IMR-90 (cell line): Measurements from ENCODE around the gene DOK6. TPM values are rescaled to one million over a fixed set of nuclear protein-coding genes. Genes with fewer than 3 reads are reported as not detected.

Experiments used
- ATAC-seq: fragments of 200-7000 bp; cut with Tn5 transposase; 2 replicates; pipeline ENCODE4 v1.9.1; 2020; ENCODE audit warnings: low read depth, mild to moderate bottlenecking, moderate library complexity
- BruUV-seq: library from RNA; stranded (reverse); fragments of 400-500 nt; replicated peaks from 2 replicates; lab custom pipeline; 2021; lab: Mats Ljungman, UMichigan
- CTCF ChIA-PET: fragments of 300-600 bp; formaldehyde crosslinking; extraction: SDS; loops from one replicate; lab custom pipeline; 2021; ENCODE audit warnings: antibody characterized with exemption; lab: Yijun Ruan, JAX
- POLR2A ChIA-PET: fragments of 300-600 bp; sonication (Branson Sonifier 250); formaldehyde crosslinking; loops from one replicate; lab custom pipeline; 2022; ENCODE audit warnings: antibody characterized with exemption; ENCODE audit not compliant: unreplicated experiment; lab: Charles Lee
- DNase-seq: peaks from one replicate; pipeline ENCODE4 v3.0.0; 2013
- H2AFZ ChIP-seq: replicated peaks from 2 replicates; pipeline ENCODE3; 2013; ENCODE audit warnings: low read length, mild to moderate bottlenecking; ENCODE audit not compliant: poor library complexity
- H2AK5ac ChIP-seq: 2 replicates; pipeline ENCODE4 v1.6.1; 2013; ENCODE audit warnings: low read depth, low read length, inconsistent platforms
- H2AK9ac ChIP-seq: replicated peaks from 2 replicates; pipeline ENCODE3; 2013; ENCODE audit warnings: mild to moderate bottlenecking, low read depth, low read length, moderate library complexity; ENCODE audit not compliant: poor library complexity
- H2BK120ac ChIP-seq: 2 replicates; pipeline ENCODE4 v1.6.1; 2013; ENCODE audit warnings: low read depth, low read length, inconsistent platforms
- H2BK15ac ChIP-seq: 3 replicates; pipeline ENCODE4 v1.6.1; 2013; ENCODE audit warnings: low read depth, low read length, inconsistent platforms
- H2BK20ac ChIP-seq: 2 replicates; pipeline ENCODE4 v1.6.1; 2013; ENCODE audit warnings: low read depth, mild to moderate bottlenecking, inconsistent platforms, low read length, moderate library complexity
- H2BK5ac ChIP-seq: 2 replicates; pipeline ENCODE4 v1.6.1; 2013; ENCODE audit warnings: mild to moderate bottlenecking, low read depth, low read length, inconsistent platforms; ENCODE audit not compliant: poor library complexity, severe bottlenecking
- H3K14ac ChIP-seq: replicated peaks from 2 replicates; pipeline ENCODE4 v1.6.1; 2013; ENCODE audit warnings: low read depth, low read length, inconsistent platforms
- H3K18ac ChIP-seq: 2 replicates; pipeline ENCODE4 v1.6.1; 2013; ENCODE audit warnings: low read depth, low read length, control low read depth
- H3K23ac ChIP-seq: 2 replicates; pipeline ENCODE4 v1.6.1; 2013; ENCODE audit warnings: low read depth, low read length, inconsistent platforms
- H3K27ac ChIP-seq: 2 replicates; pipeline ENCODE4 v1.5.1; 2013; ENCODE audit warnings: mild to moderate bottlenecking, control low read depth, low read length; ENCODE audit not compliant: insufficient read depth
- H3K27me3 ChIP-seq: 2 replicates; pipeline ENCODE4 v1.6.1; 2013; ENCODE audit warnings: low read length; ENCODE audit not compliant: control insufficient read depth, insufficient read depth
- H3K36me3 ChIP-seq: 2 replicates; pipeline ENCODE4 v1.6.1; 2013; ENCODE audit warnings: low read length, mixed read lengths; ENCODE audit not compliant: control insufficient read depth, insufficient read depth
- H3K4ac ChIP-seq: 2 replicates; pipeline ENCODE4 v1.6.1; 2013; ENCODE audit warnings: low read depth, low read length, inconsistent platforms
- H3K4me1 ChIP-seq: 2 replicates; pipeline ENCODE4 v1.6.1; 2013; ENCODE audit warnings: low read length, mixed read lengths; ENCODE audit not compliant: control insufficient read depth, insufficient read depth
- H3K4me2 ChIP-seq: 2 replicates; pipeline ENCODE4 v1.6.1; 2013; ENCODE audit warnings: low read depth, mild to moderate bottlenecking, control low read depth, low read length, moderate library complexity
- H3K4me3 ChIP-seq: 2 replicates; pipeline ENCODE4 v1.5.1; 2013; ENCODE audit warnings: low read depth, mild to moderate bottlenecking, control low read depth, low read length, moderate library complexity; ENCODE audit not compliant: insufficient read depth
- H3K56ac ChIP-seq: 2 replicates; pipeline ENCODE4 v1.6.1; 2013; ENCODE audit warnings: low read length, inconsistent platforms; ENCODE audit not compliant: insufficient read depth; ENCODE audit errors: extremely low read depth
- H3K79me1 ChIP-seq, 2 experiments: 2 replicates each; pipeline ENCODE4 v1.6.1; 2013; ENCODE audit warnings: low read length in 2 of 2, inconsistent platforms in 1 of 2, low read depth in 1 of 2
- H3K9ac ChIP-seq: 2 replicates; pipeline ENCODE4 v1.6.1; 2013; ENCODE audit warnings: low read depth, low read length, control low read depth
- H3K9me1 ChIP-seq: 2 replicates; pipeline ENCODE4 v1.6.1; 2013; ENCODE audit warnings: low read length, inconsistent platforms; ENCODE audit not compliant: insufficient read depth
- H3K9me3 ChIP-seq: 2 replicates; pipeline ENCODE4 v1.6.1; 2013; ENCODE audit warnings: low read length; ENCODE audit not compliant: control insufficient read depth, insufficient read depth
- H4K20me1 ChIP-seq: 2 replicates; pipeline ENCODE4 v1.6.1; 2013; ENCODE audit warnings: low read length, inconsistent platforms; ENCODE audit not compliant: insufficient read depth
- H4K5ac ChIP-seq: 2 replicates; pipeline ENCODE4 v1.6.1; 2013; ENCODE audit warnings: mild to moderate bottlenecking, low read depth, low read length, control low read depth
- H4K8ac ChIP-seq, 2 experiments: 2 replicates each; pipeline ENCODE4 v1.6.1; 2013; ENCODE audit warnings: low read depth in 2 of 2, low read length in 2 of 2, control low read depth in 1 of 2, inconsistent platforms in 1 of 2
- H4K91ac ChIP-seq: 2 replicates; pipeline ENCODE4 v1.6.1; 2013; ENCODE audit warnings: low read depth, low read length, inconsistent platforms; ENCODE audit not compliant: insufficient read depth
- NFE2L2 ChIP-seq: fragments of 150-350 bp; IDR thresholded peaks from 2 replicates; pipeline ENCODE4 v1.6.1; 2016; ENCODE audit warnings: low read depth, mild to moderate bottlenecking, low read length
- RCOR1 ChIP-seq: IDR thresholded peaks from 2 replicates; pipeline ENCODE4 v1.6.1; 2012; ENCODE audit warnings: mild to moderate bottlenecking, low read length, improper control_type of control experiment; ENCODE audit not compliant: insufficient replicate concordance
- RFX5 ChIP-seq: IDR thresholded peaks from 2 replicates; pipeline ENCODE4 v1.8.0; 2012; ENCODE audit warnings: low read depth, mild to moderate bottlenecking, low read length, moderate library complexity
- SMC3 ChIP-seq: fragments of 150-350 bp; IDR thresholded peaks from 2 replicates; pipeline ENCODE4 v1.6.1; 2016; ENCODE audit warnings: low read depth, mild to moderate bottlenecking, antibody characterized with exemption, low read length, moderate library complexity
- WGBS, 2 experiments: methylation state at CpG; one replicate each; pipeline versions ENCODE4 v1.1.5 to v1.1.7; 2013; ENCODE audit warnings: missing lambda C conversion rate in 2 of 2; ENCODE audit not compliant: insufficient read length in 1 of 2; ENCODE audit errors: extremely low coverage in 2 of 2; 5-methylcytosine and 5-hydroxymethylcytosine counted together
- dilution Hi-C: fragments of 300-500 bp; cut with HindIII; formaldehyde crosslinking; loops from one replicate; pipeline ENCODE4 v1.14.3; 2018; ENCODE audit warnings: low sequenced_read_pairs; ENCODE audit not compliant: unreplicated experiment
- in situ Hi-C: fragments of 300-500 bp; cut with MboI; formaldehyde crosslinking; loops from 3 replicates; pipeline ENCODE4 v1.14.3; 2019; ENCODE audit warnings: low sequenced_read_pairs, inconsistent platforms, mixed read lengths
- intact Hi-C: fragments of 100-400 bp; cut with micrococcal nuclease; formaldehyde crosslinking; loops from 2 replicates; pipeline ENCODE4 v1.10.0; 2022
- polyA plus RNA-seq, 3 experiments: library from polyadenylated mRNA; depleted of rRNA; stranded (reverse); fragments of >200 nt; gene quantifications; 2 replicates each; pipeline ENCODE4 v1.2.3, GENCODE V29; 2012; ENCODE audit warnings: low replicate concordance in 1 of 3
- total RNA-seq: library from RNA; depleted of rRNA; stranded (reverse); fragments of >200 nt; gene quantifications from 2 replicates; pipeline ENCODE4 v1.2.3, GENCODE V29; 2012

The DOK6 gene
- total and polyA plus RNA-seq, 2 of the 4 experiments (the other 2 are of a cell fraction), result 1.9 to 2.7 TPM

- H4K8ac ChIP-seq, result no peak overlapping the region
- no peak overlapping the region for H3K9ac ChIP-seq
- no peak overlapping the region for H3K4me2 ChIP-seq
- no peak overlapping the region for H3K4ac ChIP-seq
- 90% methylated on average over 2 of the region's 15 CpGs; no CpG with 5 or more reads in 1 of the 2 experiments for WGBS, 2 experiments
- H2AFZ ChIP-seq, result no peak overlapping the region
- DNase-seq (no peak), ATAC-seq (no peak)
- H3K36me3 ChIP-seq, result no peaks in the 10 kb centered on the region
- no peak overlapping the region for H3K14ac ChIP-seq
- no peak overlapping the region for H2BK15ac ChIP-seq
- no peak overlapping the region for H2AK9ac ChIP-seq
- intact Hi-C loops (no loop called here), dilution Hi-C loops (no loop called here), in situ Hi-C loops (no loop called here)
- no peak overlapping the region for H3K4me3 ChIP-seq
- H3K27ac ChIP-seq, result no peak overlapping the region
- ChIA-PET POLR2A (no interaction called here), CTCF (no interaction called here)
- H3K23ac ChIP-seq, result no peak overlapping the region
- TF ChIP-seq SMC3, result no peak
- no peak for TF ChIP-seq NFE2L2
- TF ChIP-seq RFX5, result no peak
- TF ChIP-seq RCOR1, result no peak
- no peaks in the 10 kb centered on the region for H3K79me1 ChIP-seq
- no peak overlapping the region for H4K5ac ChIP-seq
- no peak overlapping the region for H3K18ac ChIP-seq
- no peak overlapping the region for H3K56ac ChIP-seq
- H2BK120ac ChIP-seq, result no peak overlapping the region
- no peak overlapping the region for H4K91ac ChIP-seq
- H2AK5ac ChIP-seq, result no peak overlapping the region
- no peaks in the 10 kb centered on the region for H3K9me1 ChIP-seq
- H3K4me1 ChIP-seq, result no peaks in the 10 kb centered on the region
- H2BK5ac ChIP-seq, result no peak overlapping the region
- no peak overlapping the region for H2BK20ac ChIP-seq
- H3K9me3 ChIP-seq, result no peaks in the 10 kb centered on the region
- BruUV-seq, result no TSS peak
- H4K20me1 ChIP-seq, result no peaks in the 10 kb centered on the region
- H3K27me3 ChIP-seq, result no peaks in the 10 kb centered on the region
Observed at GRCh38 chr18:69612242-69612641, 211.6 kb downstream of the DOK6 start.
